Tracheal epithelial cell (primary cell): ENCODE results near the gene CDKL2. TPM values are rescaled to one million over a fixed set of nuclear protein-coding genes. Genes with fewer than 3 reads are reported as not detected.

Experiments used
- total RNA-seq: library from RNA; depleted of rRNA; stranded (reverse); fragments of >200 nt; gene quantifications from 2 replicates; pipeline ENCODE4 v1.2.1, GENCODE V29; 2014

CDKL2 gene
- total RNA-seq = 1.1 and 3.6 TPM in 2 replicates

GRCh38 chr4:75630174-75630936 lies at the start of gene CDKL2:
Gene CDKL2 (minus strand): TSS chr4:75630528. CDS start chr4:75625988, 4,540 bp downstream.

GRCh38 chr4:75673027-75673958 lies 43.0 kb upstream of the CDKL2 start, which contains the start of gene G3BP2:
Gene G3BP2 (minus strand): TSS chr4:75673411. CDS start chr4:75662025, 11,386 bp downstream.

GRCh38 chr4:75555294-75556164 lies 74.8 kb downstream of the CDKL2 start, which contains the start of gene ODAPH:
Gene ODAPH (plus strand): TSS chr4:75556066. CDS start chr4:75556083, 17 bp downstream.

Other genes starting within 250 kb of the CDKL2 start
- gene RCHY1, start 116.1 kb downstream of the CDKL2 start, total RNA-seq = 14.5 and 25.3 TPM in 2 replicates
- gene THAP6, start 116.1 kb downstream of the CDKL2 start, total RNA-seq = 8.2 and 12.6 TPM in 2 replicates
- gene ODAPH, start 74.5 kb downstream of the CDKL2 start, total RNA-seq = 0.96 TPM in 1 of 2 replicates, not detected in the other
- gene G3BP2, start 42.9 kb upstream of the CDKL2 start, total RNA-seq = 175 and 190 TPM in 2 replicates
- 80.0 and 117 TPM in 2 replicates for gene USO1, start 94.0 kb upstream of the CDKL2 start, total RNA-seq